ENCODE measurements around the gene ABHD17A.

Gene ABHD17A

DNA sequence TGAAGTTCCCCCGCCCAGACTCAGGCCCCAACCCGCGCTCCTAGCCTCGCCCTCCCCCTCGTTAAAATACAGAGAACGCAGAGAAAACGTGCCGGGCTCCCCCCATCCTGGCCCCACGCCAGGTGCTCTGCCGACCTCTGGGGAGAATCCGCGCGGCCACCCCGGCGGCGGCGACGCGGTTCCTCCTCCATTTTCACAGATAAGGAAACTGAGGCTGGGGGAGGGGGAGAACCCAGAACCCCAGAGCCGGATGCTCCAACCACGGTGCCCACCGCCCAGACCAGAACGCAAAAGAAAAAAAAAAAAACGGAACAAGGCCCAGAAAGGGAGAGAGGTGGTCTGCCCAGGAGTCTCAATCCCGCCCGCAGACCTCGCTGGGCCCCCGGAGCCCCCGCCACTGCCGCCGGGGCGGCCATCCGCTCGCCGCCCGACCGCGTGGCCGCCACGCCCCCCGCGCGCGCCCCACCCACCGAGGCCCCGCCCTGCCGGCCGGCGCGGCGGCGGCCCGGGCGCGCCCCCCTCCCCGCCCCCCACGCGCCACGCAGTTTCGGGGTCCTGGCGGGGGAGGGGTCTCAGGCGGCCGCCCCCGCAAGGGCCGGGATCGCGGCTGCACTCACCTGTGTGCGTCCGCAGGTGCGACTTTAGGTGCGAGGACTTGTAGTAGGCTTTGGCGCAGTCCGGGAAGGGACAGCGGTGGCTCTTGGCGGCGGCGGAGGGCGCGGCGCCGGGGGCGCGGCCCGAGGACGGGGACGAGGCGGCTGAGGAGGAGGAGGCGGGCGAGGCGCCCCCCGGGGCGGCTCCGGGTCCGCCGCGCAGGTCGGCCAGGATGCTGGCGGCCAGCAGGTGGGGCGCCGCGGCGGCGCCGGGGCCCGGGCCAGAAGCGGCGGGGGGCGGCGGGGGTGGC is 22.6 kb downstream of the ABHD17A start:
- DNase-seq: peak; percentile 44 to 70

DNA sequence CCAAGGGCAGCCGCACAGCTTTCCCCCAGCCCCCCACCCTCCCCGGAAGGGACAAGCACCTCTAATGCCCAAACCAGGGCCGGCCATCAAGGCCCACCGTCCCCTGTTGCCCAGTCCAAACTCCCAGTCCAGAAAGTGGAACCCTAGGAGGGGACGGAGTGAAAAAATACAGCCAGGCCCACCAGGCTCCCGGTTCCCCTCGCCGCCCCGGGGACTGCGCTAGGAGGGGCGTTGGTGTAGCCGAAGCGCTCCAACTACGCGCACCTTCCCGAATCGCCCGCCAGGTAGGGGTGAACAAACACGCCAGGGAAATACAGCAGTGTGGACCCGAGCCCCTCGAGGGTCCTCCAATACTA is 23.2 kb downstream of the ABHD17A start:
- no peak for DNase-seq

DNA sequence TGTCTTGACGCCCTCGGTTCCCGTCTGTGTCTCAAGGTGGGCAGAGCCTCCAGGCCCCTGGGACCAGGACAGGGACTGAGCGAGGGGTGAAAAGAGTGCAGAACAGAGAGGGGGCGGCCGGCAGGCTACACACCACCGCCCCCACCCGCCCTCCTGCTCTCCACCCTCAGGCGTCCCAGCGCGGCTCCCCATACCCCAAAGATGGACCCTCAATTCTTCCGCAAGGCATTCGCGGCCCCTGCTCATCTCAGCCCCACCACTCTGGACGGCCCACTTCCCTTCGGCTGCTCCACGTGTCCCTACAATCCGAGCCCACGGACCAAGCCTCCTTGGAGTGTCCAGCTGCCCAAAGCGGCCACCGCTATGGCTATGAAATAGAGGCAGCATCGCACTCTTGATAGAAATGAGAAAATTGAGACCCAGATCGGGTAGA is 23.7 kb downstream of the ABHD17A start:
- no peak for DNase-seq

- DNase-seq: no peak
These were observed 24.3 kb downstream of the ABHD17A start for GRCh38 chr19:1860821-1861598.

DNA sequence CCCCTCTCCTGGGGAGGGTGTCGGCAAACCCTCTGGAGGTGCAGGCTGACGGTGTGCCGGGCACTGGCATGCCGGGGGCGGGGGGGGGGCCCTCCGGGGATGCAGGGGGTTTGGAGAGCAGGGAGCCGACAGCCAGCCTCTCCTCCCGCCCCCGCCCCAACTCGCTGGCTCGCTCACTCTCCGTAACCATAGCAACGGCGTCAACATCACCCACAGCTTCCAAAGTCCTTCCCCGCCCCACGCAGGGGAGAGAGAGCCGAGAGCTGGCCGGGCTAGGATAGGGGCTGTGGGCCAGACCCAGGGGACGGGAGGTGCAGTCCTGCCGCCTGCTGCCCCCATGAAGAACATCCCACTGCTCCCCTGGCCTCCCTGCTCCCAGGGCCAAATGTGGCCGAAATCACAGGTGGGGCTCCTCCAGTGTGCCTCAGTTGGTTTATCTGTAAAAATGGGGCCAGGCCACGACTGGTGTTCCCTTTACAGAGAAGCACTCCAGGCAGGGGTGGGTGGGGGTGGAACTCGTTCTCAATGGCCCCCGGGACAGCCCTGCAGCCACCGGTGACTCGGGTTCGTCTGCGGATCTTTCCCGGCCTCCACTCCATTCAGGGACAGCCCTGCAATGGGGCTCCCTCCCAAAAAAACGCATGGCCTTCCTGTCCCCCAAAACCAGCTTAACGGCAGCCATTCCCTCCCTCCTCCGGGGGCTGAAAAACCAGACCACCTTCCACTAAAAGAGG is 25.1 kb downstream of the ABHD17A start:
- DNase-seq: peak; percentile 69 to 74

DNA sequence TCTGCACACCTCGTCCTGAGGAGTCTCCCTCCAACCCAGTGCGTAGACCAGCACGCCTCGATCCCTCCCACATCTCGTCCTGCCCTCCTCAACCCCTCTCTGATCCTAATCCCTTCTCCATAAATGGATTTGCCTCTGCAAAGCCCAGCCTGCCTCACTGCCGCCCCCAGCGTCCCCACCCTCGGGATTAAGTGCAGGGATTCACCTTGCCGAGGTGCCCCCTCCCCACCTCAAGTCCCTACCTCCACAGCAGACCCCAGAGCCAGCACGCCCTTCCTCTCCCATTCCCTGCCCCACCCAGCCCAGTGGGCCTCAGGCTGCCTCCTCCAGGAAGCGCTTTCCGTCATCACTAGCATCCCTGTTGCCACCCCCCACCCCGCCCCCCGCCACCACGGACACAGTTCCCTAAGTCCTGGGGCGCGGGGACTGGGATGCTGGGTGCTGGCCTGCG is 25.9 kb downstream of the ABHD17A start:
- DNase-seq: no peak

- DNase-seq: no peak
These were observed 26.7 kb downstream of the ABHD17A start for GRCh38 chr19:1858412-1859081.

GRCh38 chr19:1857648-1858326 is 27.5 kb downstream of the ABHD17A start:
- DNase-seq: no peak

- peak; percentile 49 to 73 for DNase-seq
These were observed 28.3 kb downstream of the ABHD17A start for GRCh38 chr19:1856698-1857603.

- no peak for DNase-seq
These were observed 29.0 kb downstream of the ABHD17A start for GRCh38 chr19:1856345-1856697.

- DNase-seq: peak in 1 of 2 donors; percentile 40
These were observed 29.5 kb downstream of the ABHD17A start for GRCh38 chr19:1855828-1856255.

GRCh38 chr19:1855040-1855827 is 30.1 kb downstream of the ABHD17A start:
- peak; percentile 90 to 93 for DNase-seq

GRCh38 chr19:1854542-1855039 is 30.7 kb downstream of the ABHD17A start:
- DNase-seq: no peak

DNA sequence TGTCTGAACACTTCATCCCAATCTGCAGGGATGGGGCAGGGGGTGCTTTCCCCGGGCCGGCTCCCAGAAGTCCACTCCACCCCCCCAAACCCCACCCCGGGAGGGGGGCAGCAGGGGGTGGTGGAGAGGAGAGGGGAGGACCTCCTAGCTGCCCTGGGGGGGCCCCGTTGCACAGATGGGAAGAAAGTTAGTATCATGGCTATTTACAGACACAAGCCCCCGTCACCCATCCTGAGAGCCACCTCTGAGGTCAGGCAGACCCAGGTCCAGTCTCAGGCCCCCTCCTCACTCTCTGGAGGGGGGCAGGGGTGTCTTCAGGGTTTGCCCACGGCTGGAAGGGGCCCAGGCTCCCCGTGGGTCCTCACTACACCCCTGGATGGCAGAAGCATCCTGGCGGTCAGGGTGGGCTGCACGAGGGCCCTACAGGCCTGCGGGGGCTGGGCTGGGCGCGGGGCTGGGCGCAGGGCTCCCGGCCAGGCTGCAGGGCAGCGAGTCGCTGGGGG is 31.2 kb downstream of the ABHD17A start:
- DNase-seq: no peak

GRCh38 chr19:1853295-1854038 is 31.8 kb downstream of the ABHD17A start:
- peak; percentile 83 to 85 for DNase-seq

DNA sequence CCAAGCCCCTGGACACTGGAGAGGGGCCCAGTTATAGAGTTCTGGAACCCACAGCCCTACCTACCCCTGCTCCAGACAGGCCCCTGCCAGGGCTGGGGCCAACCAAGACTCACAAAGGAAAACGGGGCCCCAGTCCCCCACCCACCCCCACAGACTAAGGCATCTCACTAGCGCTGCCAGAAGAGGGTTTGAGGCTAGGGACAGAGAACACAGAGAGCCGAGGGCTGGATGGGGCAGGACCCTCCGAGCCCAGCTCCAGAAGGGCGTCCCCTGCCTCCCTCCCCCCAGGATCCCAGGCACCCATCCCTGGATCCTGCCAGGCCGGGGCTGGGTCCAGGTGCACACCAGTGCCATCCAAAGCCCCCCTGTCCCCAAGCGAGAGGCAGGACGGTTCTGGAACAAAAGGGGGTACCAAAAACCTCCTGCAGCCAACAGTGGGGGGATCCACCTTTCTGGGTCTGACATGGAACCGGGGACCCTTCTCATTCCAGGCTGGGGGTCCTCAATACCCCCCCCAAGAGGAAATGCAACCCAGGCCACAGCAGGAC is 32.6 kb downstream of the ABHD17A start:
- no peak for DNase-seq

GRCh38 chr19:1851654-1852580 is 33.4 kb downstream of the ABHD17A start:
- peak; percentile 68 to 71 for DNase-seq

Measured in CD4-positive, alpha-beta T cell treated with Interferon alpha-2 for 1 hour (primary cell).